Dermis blood vessel endothelial cell (primary cell): ENCODE measurements around the gene FAM174C. TPM values are rescaled to one million over a fixed set of nuclear protein-coding genes. Genes with fewer than 3 reads are reported as not detected.

Experiments
- DNase-seq: peaks from one replicate; pipeline ENCODE4 v3.0.0; 2010
- total RNA-seq: library from RNA; depleted of rRNA; stranded (reverse); fragments of >200 nt; gene quantifications from 2 replicates; pipeline ENCODE4 v1.2.3, GENCODE V29; 2014

The FAM174C gene
- total RNA-seq, 1 donor from 2014 or later = 22.0 TPM

DNA sequence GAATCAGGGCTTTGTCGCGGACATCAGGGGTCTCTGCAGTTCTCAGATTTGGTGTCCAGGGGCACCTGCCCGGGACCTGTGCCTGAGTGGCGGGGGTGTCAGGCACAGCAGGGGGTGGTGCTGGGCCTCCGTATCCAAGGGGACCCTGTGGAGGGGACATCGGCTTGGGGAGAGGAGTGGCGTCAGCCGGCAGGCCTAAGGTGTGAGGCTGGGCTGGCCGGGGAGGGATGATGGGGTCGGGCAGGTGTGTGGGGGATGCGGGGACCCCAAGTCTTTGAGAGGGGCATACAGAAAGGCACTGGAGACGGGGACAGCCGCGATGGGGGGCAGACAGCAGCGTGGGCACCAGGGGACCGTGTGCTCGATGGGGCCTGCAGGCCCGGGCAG lies 12.9 kb downstream of the FAM174C start:
- DNase-seq = no peak

DNA sequence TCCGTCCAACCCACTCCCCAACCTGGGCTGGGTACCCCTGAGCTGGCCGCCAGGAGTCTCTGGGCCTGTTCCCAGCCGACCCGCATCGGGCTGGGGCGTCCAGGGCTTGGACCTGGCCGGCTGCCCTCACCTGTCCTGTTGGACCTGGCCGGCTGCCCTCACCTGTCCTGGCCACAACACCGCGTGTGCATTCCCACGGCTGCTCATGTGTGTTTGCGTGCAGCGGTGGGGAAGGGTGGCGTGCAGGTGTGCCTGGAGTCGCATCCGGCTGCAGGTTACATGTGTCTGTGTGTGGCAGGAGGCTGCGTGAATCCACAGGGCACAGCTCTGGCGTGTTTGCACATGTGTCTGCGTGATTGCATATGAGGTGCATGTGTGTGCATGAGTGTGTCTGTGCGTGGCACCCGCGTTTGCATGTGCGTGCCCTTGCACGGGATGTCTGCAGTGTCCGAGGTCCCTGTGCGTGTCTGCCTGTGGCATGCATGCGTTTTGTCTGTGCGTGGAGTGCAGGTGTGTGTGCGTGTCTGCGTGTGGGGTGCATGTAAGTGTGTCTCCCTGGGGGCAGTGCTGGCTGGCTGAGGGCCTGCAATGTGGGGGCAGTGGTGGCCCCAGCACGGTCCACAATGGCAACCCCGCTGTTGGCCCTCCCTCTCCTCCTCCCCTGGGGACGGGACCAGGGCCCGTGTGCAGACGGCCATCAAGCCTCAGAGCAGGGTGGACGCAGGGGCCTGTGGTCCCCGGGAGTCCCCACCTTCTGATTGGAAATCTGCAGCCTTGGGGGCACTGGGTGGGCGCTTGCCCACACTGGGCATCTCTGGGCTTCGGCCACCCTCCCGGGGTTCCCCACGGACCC lies 13.7 kb downstream of the FAM174C start:
- no peak for DNase-seq

- DNase-seq = no peak
Observed at GRCh38 chr19:1289686-1290025, 14.3 kb downstream of the FAM174C start.

- DNase-seq = no peak
Observed at GRCh38 chr19:1290196-1290702, 14.9 kb downstream of the FAM174C start.

- DNase-seq = no peak
Observed at GRCh38 chr19:1290703-1291651, 15.6 kb downstream of the FAM174C start.

DNA sequence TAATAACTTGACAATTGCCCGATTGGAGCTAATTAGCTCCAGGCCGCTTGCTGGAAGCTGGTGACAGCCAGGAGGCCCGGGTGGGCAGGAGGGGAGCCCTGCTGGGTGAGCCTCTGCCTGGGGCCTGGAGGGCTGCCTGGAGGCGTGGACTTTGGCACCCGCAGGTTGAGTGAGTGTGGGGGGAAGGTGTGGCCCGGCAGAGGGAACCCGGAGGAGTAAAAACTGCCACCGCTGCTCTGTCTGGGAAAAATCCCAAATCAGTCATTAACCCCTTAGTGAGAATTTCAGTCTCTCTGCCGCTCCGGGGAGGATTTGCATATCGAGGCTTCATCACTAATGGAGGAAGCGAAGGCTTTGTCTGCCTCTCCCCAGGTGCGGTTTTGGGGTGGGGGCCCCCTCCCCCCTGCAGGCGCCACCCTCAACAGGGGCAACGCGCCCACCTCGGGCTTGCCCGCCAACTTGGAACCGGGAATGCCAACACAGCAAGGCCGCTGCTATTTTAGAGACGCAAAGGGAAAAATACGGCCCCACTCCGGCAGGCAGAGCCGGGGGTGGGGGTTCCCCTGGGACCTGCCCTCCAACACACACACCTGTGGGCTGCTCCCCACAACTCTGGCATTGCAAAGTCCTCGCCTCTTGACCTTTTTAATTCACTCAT lies 16.6 kb downstream of the FAM174C start:
- DNase-seq = no peak

- DNase-seq = no peak
Observed at GRCh38 chr19:1292419-1293151, 17.3 kb downstream of the FAM174C start.

GRCh38 chr19:1293782-1294604 lies 18.7 kb downstream of the FAM174C start:
- no peak for DNase-seq

GRCh38 chr19:1294688-1295087 lies 19.4 kb downstream of the FAM174C start:
- DNase-seq = no peak

DNA sequence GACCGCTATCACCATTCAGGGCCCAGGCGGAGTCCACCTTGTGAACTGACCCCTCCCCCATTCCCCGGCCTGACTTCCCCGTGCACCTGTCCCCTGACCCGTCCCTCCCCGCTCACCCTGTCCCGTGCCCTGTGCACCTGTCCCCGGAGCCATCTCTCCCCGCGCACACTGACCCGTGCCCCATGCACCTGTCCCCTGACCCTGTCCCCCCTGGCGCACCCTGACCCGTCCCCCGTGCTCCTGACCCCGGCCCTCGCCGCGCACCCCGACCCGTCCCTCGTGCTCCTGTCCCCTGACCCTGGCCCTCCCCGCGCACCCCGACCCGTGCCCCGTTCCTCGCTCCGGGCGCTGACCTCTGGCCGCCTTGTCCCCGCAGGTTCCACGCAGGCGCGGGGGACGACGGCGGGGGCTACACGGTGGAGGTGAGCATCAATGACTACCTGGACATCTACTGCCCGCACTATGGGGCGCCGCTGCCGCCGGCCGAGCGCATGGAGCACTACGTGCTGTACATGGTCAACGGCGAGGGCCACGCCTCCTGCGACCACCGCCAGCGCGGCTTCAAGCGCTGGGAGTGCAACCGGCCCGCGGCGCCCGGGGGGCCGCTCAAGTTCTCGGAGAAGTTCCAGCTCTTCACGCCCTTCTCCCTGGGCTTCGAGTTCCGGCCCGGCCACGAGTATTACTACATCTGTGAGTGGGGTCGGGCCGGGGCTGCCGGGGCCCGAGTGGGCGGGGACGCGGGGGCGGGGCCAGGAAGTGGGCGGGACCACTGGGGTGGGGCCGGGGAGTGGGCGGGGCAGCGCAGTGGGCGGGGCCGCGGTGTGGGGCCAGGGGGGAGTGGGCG lies 20.1 kb downstream of the FAM174C start:
- peak; percentile 22 for DNase-seq

GRCh38 chr19:1296078-1296477 lies 20.7 kb downstream of the FAM174C start:
- no peak for DNase-seq

DNA sequence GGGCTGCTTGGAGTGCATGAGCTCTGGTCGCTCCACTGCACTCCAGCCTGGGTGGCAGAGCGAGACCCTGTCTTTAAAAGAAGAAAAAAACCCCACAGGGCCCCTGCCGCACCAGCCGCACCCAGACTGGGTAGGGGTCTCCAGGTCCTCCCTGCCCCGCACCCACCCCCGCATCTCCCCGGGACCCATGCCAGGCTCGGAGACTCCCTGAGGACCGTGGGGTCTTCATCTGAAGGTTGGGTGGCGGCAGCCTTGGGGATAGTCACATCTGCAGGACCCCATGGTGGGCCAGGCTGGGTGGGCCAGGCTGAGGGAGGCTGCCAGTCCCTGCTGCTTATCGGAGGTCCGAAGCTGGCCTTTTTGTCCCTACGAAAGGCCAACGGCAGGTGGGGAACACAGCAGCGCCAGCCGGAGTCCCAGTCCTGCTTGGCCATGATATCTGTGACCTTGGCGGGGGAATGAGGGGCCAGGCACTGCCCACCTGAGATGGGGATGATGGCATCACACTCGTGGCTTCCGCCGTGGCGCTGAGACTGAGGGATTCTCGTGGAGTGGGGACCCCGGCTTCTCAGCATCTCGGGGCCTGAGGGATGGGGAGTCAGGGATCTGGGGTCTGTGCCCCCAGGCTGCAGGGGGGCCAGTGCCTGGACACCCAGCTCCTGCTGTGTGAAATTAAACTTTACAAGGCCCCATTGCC lies 21.4 kb downstream of the FAM174C start:
- no peak for DNase-seq

- no peak for DNase-seq
Observed at GRCh38 chr19:1298235-1298634, 22.9 kb downstream of the FAM174C start.

GRCh38 chr19:1299801-1300200 lies 24.5 kb downstream of the FAM174C start:
- DNase-seq = no peak

GRCh38 chr19:1300744-1301490 lies 25.6 kb downstream of the FAM174C start:
- no peak for DNase-seq

- DNase-seq = no peak
Observed at GRCh38 chr19:1302533-1303239, 27.4 kb downstream of the FAM174C start.

GRCh38 chr19:1304197-1304924 lies 29.0 kb downstream of the FAM174C start:
- no peak for DNase-seq
